NOMO-1 (cell line): ENCODE results near the gene RAD18.

Source experiments
- DNase-seq, 2 experiments: peaks; one replicate each; lab custom pipeline; 2025; ENCODE audit not compliant: unreplicated experiment in 2 of 2; lab: John Stamatoyannopoulos, UW

RAD18 gene

GRCh38 chr3:8909160-8909559 lies 54.1 kb downstream of the RAD18 start:
- no peak for DNase-seq

DNA sequence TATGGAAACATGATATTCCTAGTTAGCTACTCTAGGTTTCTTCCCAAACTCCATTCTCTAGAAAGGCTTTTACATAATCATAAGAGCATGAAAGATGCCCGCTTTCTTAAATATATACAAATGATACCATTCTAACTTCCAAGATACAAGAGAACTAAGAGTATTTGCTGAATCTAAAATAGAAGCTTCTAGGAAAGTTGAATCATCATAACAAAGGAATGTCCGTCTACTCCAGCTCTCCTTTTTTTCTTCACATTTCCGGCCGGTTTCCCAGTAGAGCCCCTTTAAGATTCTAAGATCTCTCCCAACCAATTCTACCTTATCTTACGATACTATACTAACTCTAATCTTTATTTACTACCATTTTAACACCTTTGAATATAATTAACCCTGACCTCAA lies 60.1 kb downstream of the RAD18 start:
- no peak for DNase-seq

DNA sequence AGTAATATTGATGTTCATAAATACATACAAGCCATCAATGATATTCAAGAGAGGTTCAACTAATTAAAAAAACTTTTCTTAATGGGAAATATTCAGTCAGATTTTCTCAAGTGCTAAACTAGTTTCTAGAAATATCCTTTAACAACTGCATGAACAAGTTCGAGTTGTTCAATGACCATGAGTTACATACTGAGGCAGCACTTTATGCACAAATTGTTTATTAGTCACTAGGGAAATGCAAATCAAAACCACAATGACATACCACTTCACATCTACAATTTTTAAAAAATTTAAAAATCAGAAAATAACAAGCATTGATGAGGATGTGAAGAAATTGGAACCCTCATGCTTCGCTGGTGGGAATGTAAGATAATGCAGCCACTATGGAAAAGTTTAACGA lies 62.4 kb downstream of the RAD18 start:
- DNase-seq: no peak

DNA sequence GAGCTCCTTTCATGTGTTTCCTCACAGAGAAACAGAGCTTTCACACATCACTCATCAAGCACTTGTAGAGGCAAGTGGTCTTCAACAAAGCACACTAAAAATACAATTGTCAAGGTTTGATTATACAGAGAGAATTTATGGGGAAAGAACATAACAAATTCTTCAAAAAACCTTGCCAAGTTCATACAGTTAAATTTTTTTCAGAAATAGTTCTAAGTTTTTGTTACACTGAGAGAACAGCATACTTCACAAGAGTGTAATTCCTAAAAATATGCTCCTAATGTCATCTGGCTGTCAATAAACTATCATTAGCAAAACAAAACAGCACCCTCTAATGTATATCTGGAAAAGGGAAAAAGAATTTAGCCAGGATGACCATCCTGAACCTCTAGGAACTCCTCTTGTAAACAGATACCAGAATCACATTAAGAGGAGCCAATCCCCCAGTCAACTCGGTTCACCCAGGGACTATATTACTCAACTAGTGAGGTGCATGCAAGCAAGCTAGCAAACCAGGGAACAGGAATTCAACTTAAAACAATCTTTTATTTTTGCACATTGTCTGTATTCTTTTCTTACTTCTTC lies 63.3 kb downstream of the RAD18 start:
- no peak for DNase-seq

DNA sequence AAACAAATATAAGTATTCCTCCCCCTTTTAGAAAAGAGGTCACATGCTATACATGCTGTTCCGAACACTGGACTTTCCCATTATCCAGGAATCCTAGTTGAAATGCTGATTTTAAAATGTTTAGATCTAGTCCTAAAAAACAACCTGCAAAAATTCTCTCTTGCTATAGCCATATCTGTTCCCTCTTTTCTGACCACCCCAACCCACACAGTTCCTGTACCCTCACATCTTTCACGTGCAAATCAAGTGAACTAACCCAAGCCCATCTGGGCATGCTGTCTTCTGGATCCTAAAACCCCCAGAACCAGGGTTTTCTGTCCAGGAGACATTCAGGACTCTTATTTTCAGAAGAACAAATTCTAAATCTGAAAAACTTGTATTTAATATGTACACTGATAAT lies 67.4 kb downstream of the RAD18 start:
- DNase-seq: no peak

GRCh38 chr3:8893001-8893400 lies 70.3 kb downstream of the RAD18 start:
- no peak for DNase-seq

DNA sequence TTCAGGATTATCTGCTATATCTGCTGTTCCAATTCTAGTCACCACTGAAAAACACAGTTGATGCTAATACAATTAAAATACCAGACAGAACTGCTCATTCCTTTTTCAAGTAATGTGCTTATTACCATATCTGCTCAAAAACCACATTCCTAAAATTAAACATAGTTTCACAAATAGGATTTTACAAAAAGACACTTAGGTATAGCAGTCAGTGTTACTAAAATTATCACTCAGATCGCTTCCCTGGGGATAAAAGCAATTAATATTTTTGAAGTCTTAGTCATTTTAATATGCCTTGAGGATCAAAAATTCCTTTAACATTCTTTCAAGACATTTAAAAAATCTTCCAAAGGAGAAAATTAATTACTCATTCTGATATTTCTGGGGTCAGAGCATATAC lies 71.5 kb downstream of the RAD18 start:
- no peak for DNase-seq

GRCh38 chr3:8891303-8891702 lies 72.0 kb downstream of the RAD18 start:
- no peak for DNase-seq

GRCh38 chr3:8888301-8888915 lies 74.9 kb downstream of the RAD18 start:
- DNase-seq: no peak

- no peak for DNase-seq
Observed at GRCh38 chr3:8887435-8888300, 75.6 kb downstream of the RAD18 start.

GRCh38 chr3:8886546-8886945 lies 76.7 kb downstream of the RAD18 start:
- no peak for DNase-seq

DNA sequence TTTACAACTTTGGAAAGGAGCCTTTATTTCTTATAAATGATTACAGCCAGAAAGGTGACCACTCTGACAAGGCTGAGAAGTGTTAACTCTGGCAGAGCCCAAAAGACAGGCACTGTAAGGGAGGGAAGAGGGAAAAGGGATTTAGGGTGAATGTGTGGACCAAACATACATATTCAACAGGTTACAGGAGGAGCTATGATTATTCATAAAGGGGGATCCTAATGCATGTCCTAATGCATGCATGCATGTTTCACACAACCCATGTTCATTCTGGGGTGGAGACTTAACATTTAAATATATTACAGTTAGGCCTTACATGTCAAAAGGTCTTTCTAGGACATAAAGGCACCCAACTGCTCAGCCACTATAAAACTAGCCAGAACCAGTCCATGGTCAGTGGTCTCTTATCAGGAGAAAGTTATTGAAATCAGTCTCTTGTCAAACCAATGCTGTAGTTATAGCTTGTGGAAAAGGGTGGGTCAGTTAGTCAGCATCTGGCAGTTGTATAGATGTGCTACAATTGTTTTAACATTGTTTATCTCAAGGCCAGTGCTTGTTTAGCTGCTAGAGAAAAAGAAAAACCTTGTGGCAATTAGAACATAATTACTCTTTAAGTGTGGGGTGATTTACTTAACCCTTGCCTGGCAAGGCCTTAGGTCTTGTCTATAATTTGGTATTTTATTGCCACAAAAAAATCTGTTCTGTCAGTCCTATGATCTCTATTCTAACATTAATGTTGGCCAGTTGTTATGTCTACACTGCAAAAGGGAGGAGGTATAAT lies 77.5 kb downstream of the RAD18 start:
- no peak for DNase-seq

- no peak for DNase-seq
Observed at GRCh38 chr3:8884630-8885290, 78.5 kb downstream of the RAD18 start.

DNA sequence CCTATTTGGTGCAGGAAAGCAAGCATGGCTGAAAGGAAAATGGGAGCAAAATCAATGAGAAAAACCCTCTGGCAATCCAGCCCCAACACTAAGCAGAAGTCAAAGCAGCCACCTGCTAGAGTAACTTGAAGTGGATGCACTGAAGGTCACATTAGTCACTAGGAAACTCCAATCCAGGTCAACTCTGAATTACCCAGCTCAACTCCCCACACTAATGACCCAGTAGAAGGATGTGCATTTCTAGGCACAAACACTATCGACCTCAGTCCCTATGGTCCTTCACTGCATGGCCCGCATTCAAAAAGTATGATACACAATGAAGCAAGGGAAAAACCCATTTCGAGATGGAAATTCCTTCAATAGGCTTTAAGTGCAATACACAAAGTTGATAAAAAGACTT lies 80.6 kb downstream of the RAD18 start:
- no peak for DNase-seq

- no peak for DNase-seq
Observed at GRCh38 chr3:8882171-8882593, 81.1 kb downstream of the RAD18 start.

GRCh38 chr3:8879347-8879944 lies 83.8 kb downstream of the RAD18 start:
- no peak for DNase-seq

- no peak for DNase-seq
Observed at GRCh38 chr3:8875836-8876235, 87.4 kb downstream of the RAD18 start.

DNA sequence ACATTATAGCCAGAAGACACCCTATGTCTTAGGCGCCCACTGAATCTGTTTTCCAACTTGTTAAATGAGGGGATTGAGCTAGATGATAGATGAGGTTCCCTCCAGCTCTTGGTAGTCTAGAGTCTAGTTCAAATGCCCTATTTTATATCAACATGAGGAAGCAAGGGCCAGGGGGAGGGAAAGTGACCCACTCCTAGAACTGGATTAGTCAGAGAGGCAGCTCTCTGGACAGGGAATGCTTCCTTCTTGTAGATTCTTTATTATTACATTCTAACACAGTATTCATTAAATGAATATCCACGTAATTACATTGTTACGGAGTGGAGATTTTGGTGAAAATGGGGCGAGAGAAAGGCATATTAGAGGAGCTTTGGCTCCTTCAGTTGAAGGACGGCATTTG lies 89.5 kb downstream of the RAD18 start:
- DNase-seq: no peak

- DNase-seq: no peak
Observed at GRCh38 chr3:8872261-8872660, 91.0 kb downstream of the RAD18 start.

DNA sequence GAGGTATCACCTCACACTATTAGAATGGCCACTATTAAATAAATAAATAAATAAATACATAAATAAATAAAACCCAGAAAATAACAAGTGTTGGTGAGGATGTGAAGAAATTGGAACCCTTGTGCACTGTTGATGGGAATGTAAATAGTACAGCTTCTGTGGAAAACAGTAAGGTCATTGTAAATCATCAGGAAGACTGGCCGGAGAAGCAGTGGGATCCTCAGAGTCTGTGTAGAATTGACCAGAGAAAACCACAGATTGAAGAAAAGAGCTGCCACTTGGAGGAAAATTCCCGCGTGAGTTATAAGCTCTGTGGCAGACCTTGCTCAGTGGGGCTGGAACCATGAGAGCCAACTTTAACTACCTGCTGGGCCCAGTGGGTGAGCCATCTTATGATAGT lies 92.0 kb downstream of the RAD18 start:
- DNase-seq: no peak
